Right kidney (tissue), 1 donor: ENCODE data around the gene ATAD2B.
"Not testable (repeated sequence)": the region's sequence is repeated elsewhere in the genome, so short reads cannot be mapped to it uniquely, and the experiment has no call there.

Experiments used
- DNase-seq: peaks from one replicate; pipeline ENCODE4 v3.0.0-alpha.2; 2016

Gene ATAD2B

DNA sequence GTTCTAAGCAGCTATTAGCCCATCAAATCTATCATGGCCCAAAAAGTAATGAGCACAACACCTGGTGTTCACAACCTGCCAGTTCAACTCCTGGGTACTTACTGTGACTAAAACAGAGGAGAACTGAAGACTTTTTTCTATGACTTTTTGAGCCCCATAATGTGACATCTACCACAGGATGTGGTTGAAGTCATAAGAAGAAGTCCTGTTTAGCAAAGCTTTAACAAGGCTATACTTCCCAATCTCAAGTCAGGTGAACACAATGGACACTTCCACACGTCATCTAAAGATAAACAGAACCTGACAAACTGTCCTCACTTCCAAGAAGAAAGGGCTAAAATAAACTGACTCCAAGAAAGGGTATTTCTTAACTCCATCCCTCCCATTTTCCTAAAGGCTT, 138.8 kb downstream of the ATAD2B start:
- DNase-seq: no peak

- no peak for DNase-seq
Observed at GRCh38 chr2:23784971-23785370, 142.0 kb downstream of the ATAD2B start.

GRCh38 chr2:23782646-23783045, 144.3 kb downstream of the ATAD2B start:
- DNase-seq: no peak

GRCh38 chr2:23782126-23782525, 144.8 kb downstream of the ATAD2B start:
- DNase-seq: no peak

DNA sequence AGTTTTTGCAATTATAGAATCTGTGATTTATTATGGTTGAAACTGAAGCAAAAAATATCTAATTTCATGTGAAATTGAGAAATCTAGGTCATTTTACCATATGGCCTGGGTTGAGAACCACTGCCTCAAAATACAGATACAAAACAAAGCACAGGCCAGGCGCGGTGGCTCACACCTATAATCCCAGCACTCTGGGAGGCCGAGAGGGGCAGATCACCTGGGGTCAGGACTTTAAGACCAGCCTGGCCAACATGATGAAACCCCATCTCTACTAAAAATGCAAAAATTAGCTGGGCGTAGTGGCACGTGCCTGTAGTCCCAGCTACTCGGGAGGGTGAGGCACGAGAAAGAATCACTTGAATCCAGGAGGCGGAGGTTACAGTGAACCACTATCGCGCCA, 146.5 kb downstream of the ATAD2B start:
- DNase-seq: not testable (repeated sequence)

- no peak for DNase-seq
Observed at GRCh38 chr2:23777826-23778225, 149.1 kb downstream of the ATAD2B start.

DNA sequence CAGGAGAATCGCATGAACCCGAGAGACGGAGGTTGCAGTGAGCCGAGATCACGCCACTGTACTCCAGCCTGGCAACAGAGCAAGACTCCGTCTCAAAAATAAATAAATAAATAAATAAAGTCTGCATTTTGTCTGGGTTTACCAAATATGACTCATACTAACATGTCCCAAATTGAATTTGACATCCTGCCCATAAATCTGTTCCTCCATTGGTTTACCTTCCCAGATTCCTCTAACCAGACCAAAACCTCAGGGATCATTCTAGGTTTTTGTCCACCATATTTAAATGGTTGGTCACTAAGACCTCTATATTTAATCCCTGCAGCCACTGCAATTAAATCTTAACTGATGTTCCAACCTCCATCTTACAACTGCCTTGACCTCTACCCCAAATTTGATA, 150.9 kb downstream of the ATAD2B start:
- DNase-seq: no peak

DNA sequence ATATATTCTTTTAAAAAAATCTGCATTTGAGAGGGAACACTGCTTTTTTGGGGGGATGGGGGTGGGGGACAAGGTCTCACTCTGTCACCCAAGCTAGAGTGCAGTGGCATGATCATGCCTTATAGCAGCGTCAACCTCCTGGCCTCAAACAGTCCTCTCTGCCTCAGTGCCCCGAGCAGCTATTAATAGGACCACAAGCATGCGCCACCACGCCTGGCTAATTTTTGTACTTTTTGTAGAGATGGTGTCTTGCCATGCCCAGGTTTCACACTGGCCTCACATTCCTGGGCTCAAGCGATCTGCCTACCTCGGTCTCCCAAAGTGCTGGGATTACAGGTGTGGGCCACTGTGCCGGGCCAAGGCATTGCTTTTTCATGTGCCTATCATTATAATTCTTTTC, 154.2 kb downstream of the ATAD2B start:
- DNase-seq: no peak

- no peak for DNase-seq
Observed at GRCh38 chr2:23772056-23772455, 154.9 kb downstream of the ATAD2B start.

DNA sequence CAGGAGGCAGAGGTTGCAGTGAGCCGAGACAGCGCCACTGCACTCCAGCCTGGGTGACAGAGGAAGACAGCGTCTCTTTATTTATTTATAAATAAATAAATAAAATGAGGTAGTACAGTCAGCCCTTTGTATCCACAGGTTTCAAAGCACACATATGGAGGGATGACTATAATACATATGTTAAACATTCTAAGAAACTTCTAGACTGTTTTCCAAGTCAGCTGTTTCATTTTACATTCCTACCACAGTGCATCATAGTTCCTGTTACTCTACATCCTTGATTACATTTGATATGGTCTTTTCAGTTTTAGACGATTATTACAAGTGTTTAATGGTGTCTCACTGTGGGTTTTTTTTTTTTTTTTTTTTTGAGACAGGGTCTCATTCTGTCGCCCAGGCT, 157.6 kb downstream of the ATAD2B start:
- DNase-seq: no peak

DNA sequence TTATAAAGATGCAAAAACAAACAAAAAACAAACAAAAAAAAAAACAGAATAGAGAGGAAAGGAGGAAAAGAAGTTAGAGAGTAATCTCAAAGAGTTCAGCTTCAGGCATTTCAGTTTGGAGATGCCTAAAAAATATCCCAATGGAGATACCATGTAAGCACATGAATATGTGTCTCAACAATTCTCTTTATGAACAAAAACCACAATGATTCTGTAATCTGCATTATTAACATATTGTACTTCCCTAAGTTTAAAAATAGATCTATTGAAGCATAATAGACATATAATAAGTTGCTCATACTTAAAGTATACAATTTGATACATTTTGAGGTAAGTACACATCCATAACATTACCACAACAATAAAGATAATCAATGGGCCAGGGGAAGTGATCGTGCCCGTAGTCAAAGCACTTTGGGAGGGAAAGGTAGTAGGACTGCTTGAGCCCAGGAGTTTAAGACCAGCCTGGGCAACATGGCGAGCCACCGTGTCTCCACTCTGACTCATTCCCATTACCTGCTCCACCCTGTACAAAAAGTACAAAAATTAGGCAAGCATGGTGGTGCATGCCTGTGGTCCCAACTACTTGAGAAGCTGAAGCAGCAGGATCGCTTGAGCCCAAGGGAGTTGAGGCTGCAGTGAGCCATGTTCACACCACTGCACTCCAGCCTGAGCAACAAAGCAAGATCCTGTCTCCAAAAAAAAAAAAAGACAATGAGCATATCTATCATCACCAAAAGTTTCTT, 158.9 kb downstream of the ATAD2B start:
- DNase-seq: no peak

DNA sequence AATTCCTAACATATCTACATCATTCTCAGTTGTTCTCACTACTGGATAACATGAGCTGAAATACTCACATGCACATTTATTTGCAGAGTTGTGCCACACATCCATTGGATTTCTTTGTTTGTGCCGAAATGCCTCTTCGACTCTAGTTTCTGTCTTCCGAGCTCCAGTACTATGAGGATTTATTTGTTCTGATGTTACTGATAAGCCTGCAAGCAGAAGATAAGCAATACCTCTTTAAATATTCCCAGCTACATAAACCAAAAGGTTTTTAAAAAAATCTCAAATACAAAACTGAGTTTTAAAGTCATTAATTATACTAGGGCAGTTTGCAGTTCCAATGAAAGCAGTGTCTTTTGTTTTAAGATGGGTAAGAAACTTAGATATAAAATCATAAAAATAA, 164.8 kb downstream of the ATAD2B start:
- no peak for DNase-seq

GRCh38 chr2:23761638-23762037, 165.3 kb downstream of the ATAD2B start:
- no peak for DNase-seq

DNA sequence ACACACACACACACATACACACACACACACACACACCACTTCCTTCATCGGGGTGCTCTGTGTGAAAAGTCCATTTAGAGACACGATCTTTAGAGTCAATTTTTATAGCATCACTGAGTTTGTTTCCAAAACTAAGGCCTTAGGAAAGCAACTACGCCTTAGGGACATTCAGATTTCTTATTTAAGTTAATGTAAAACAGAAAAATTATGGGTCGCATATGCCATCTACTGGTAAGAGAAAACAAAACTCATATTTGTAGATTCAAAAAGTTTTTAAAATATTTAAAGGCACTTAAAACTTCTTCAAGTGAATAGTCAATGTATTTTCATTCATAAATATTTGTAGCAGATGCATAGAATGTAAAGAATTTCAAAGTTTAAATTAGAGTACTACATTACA, 166.2 kb downstream of the ATAD2B start:
- DNase-seq: no peak

- DNase-seq: no peak
Observed at GRCh38 chr2:23757686-23758433, 169.1 kb downstream of the ATAD2B start.

DNA sequence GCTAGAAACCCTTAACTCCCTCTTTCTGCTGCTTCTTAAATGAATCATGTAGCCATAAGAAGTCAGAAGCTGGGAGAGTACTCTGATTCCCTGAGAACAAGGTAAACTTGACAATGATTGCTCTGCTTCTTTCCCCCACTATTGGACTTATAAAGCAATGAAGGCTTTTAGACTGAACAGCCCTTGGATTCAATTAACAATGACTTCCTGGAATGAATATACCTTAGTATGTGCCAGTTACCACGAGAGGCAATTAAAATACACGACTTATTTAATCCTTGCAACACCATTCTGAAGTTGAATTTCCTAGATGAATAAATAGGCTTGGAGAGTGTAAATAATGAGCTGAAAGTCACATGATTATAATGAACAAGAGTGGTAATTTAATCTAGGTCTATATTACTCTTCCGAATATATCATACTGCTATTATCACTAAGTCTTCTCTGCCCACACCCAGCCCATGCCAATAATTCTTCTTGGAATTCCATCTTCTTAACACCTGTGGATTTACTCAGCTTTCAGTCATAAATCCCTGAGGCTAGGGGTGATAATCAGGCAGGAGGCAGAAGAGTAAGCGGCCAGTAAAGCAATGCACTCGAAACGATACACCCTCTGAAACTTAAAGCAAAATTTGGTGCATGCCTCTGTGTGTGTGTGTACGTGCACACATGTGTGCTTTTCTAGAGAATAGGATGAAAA, 170.2 kb downstream of the ATAD2B start:
- no peak for DNase-seq

GRCh38 chr2:23754970-23755369, 172.0 kb downstream of the ATAD2B start:
- DNase-seq: no peak

GRCh38 chr2:23753291-23754010, 173.5 kb downstream of the ATAD2B start:
- DNase-seq: no peak

GRCh38 chr2:23751747-23752265, 175.1 kb downstream of the ATAD2B start:
- no peak for DNase-seq

DNA sequence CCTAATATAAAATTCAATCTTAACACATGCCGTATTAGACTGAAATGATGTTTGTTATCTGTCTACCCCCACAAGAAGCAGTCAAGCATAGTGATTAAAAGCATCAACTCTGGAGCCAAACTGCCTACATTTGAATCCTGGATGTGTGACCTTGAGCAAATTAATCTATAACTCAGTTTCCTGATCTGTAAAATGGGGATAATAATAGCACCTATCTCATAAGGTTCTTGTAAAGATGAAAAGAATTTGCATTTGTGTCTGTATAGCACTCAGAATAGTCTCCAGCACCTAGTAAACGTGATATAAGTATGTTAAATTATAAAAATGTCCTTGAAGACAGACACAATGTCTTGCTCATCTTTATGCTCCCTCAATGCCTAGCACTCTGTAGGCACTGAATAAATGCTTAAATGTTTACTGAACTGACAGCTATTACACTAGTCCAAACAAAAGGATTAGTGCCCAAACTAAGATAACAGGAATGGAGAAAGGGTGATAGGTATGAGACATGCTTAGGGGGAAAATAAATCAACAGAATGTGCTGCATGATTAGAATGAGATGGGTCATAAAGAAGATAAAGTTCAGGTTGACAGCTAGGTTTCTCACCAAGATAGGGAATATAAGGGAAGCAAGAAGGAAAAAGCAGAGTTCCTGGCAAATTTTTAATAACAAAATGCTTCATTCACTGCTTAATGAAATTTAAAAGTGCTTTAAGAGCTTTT, 180.6 kb downstream of the ATAD2B start:
- no peak for DNase-seq

DNA sequence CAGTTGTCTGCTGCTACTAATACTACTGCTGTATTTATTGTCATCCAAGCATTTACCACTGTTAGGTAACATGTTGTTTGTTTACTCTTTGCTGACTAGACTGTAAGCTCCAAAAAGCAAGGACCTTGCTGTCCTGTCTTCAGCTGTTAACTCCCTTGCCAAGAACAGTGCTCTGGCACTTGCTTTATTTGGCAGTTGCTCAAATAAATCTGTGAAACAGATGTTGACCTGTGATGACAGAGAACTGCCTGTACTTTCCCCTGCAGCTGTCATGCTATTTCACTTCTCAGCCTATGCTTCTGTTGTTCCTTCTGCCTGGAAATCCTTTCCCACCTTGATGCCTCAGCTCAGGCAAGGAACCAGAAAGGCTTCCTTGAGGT, 181.2 kb downstream of the ATAD2B start:
- DNase-seq: no peak
